A673 (cell line): ENCODE results near the gene HEBP2. TPM values are rescaled to one million over a fixed set of nuclear protein-coding genes. Genes with fewer than 3 reads are reported as not detected.

Experiments
- BruUV-seq: library from RNA; stranded (reverse); fragments of 400-500 nt; replicated peaks from 2 replicates; lab custom pipeline; 2021; lab: Mats Ljungman, UMichigan
- CTCF ChIA-PET: fragments of 300-600 bp; sonication (Branson Sonifier 250); formaldehyde crosslinking; loops from one replicate; lab custom pipeline; 2022; ENCODE audit warnings: antibody characterized with exemption; lab: Charles Lee
- POLR2A ChIA-PET: fragments of 300-600 bp; sonication (Branson Sonifier 250); formaldehyde crosslinking; loops from one replicate; lab custom pipeline; 2022; ENCODE audit warnings: antibody characterized with exemption; ENCODE audit not compliant: low non-redundant PET; lab: Charles Lee
- DNase-seq: peaks from one replicate; pipeline ENCODE4 v3.0.0-alpha.2; 2015; ENCODE audit warnings: low spot score
- H3K27ac ChIP-seq: fragments of 200-600 bp; sonication (generic); 2 replicates; pipeline ENCODE4 v1.5.1; 2016; ENCODE audit warnings: mixed run types, low read depth, mild to moderate bottlenecking, mixed read lengths, antibody characterized with exemption, low read length; ENCODE audit not compliant: poor library complexity, severe bottlenecking
- H3K27me3 ChIP-seq: fragments of 200-600 bp; sonication (generic); replicated peaks from 2 replicates; pipeline ENCODE4 v1.6.1; 2017; ENCODE audit warnings: mixed run types, low read depth, mild to moderate bottlenecking, mixed read lengths, antibody characterized with exemption, low read length; ENCODE audit not compliant: insufficient read depth, poor library complexity
- H3K36me3 ChIP-seq: fragments of 200-600 bp; sonication (generic); 2 replicates; pipeline ENCODE4 v1.6.1; 2016; ENCODE audit warnings: mixed run types, mild to moderate bottlenecking, mixed read lengths, antibody characterized with exemption, low read length; ENCODE audit not compliant: insufficient read depth, poor library complexity, severe bottlenecking
- H3K4me1 ChIP-seq: fragments of 200-600 bp; sonication (generic); 2 replicates; pipeline ENCODE4 v1.6.1; 2017; ENCODE audit warnings: mixed run types, mild to moderate bottlenecking, mixed read lengths, antibody characterized with exemption, low read length; ENCODE audit not compliant: insufficient read depth, poor library complexity, severe bottlenecking
- H3K4me3 ChIP-seq: fragments of 200-600 bp; sonication (generic); 2 replicates; pipeline ENCODE4 v1.5.1; 2016; ENCODE audit warnings: low read depth, mixed run types, mild to moderate bottlenecking, mixed read lengths, low read length; ENCODE audit not compliant: poor library complexity, severe bottlenecking
- H3K9me3 ChIP-seq: fragments of 200-600 bp; sonication (generic); 2 replicates; pipeline ENCODE4 v1.6.1; 2016; ENCODE audit warnings: mixed run types, low read depth, mild to moderate bottlenecking, mixed read lengths, antibody characterized with exemption, low read length; ENCODE audit not compliant: poor library complexity, severe bottlenecking
- CTCF ChIP-seq: fragments of 300-800, 200-600 bp; sonication (generic); conservative IDR thresholded peaks from 2 replicates; pipeline ENCODE4 v1.5.1; 2017; ENCODE audit warnings: low read depth, mild to moderate bottlenecking, antibody characterized with exemption, low read length, moderate library complexity, mixed read lengths
- EZH2 ChIP-seq: fragments of 200-600 bp; sonication (generic); IDR thresholded peaks from 2 replicates; pipeline ENCODE4 v1.6.1; 2017; ENCODE audit warnings: borderline replicate concordance, low read depth, mild to moderate bottlenecking, mixed read lengths, antibody characterized with exemption, low read length; ENCODE audit not compliant: poor library complexity, severe bottlenecking
- intact Hi-C: fragments of 100-400 bp; cut with micrococcal nuclease; formaldehyde crosslinking; loops from one replicate; pipeline ENCODE4 v1.10.0; 2022; ENCODE audit not compliant: unreplicated experiment
- total RNA-seq: library from RNA; stranded (reverse); gene quantifications from 2 replicates; pipeline ENCODE4 v1.2.3, GENCODE V29; 2021

The HEBP2 gene
- total RNA-seq, 1 experiment from 2014 or later, result 8.7 TPM

DNA sequence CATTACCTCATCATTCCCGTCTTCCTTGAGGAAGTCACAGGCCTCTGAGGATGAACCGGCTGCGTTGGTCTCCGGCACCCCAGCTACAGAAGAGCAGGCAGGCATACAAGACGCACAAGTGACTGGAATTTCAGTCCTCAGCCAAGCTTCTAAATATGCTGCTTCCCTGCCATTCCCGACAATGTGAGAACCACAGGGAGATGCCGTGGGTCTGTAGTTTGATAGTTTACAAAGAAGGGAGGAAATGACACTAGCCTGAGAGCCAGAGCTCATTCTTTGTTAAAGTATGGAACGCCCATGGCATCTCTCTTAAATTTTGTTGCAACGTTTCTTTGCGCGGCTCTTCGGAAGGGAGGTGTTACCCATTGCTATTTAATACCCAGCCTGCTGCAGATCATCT is 25.7 kb downstream of the HEBP2 start:
- Histone ChIP-seq H3K4me1 (no peaks in the 10 kb centered on the region), H3K9me3 (no peaks in the 10 kb centered on the region), H3K27ac (no peak overlapping the region), H3K27me3 (no peaks in the 10 kb centered on the region), H3K4me3 (no peak overlapping the region), H3K36me3 (no peaks in the 10 kb centered on the region)
- intact Hi-C loops, result loop anchor here (1.0 to 2.0 kb wide), 4 partner anchors 79 to 337 kb away; no protein-coding TSS in a partner anchor
- ChIA-PET CTCF (interaction anchor here (0.8 to 0.9 kb wide), 2 partner anchors 74 to 79 kb away, joined by 3 read pairs; no protein-coding TSS in a partner anchor), POLR2A (no interaction called here)
- BruUV-seq, result no TSS peak
- TF ChIP-seq CTCF, result no peak
- DNase-seq, result no peak

GRCh38 chr6:138430361-138431145 is 26.5 kb downstream of the HEBP2 start:
- H3K36me3 ChIP-seq, result no peaks in the 10 kb centered on the region
- no peaks in the 10 kb centered on the region for H3K9me3 ChIP-seq
- H3K27me3 ChIP-seq, result no peaks in the 10 kb centered on the region
- TF ChIP-seq EZH2, result no peak
- no peak for TF ChIP-seq CTCF
- no peak overlapping the region for H3K27ac ChIP-seq
- H3K4me3 ChIP-seq, result no peak overlapping the region
- no peaks in the 10 kb centered on the region for H3K4me1 ChIP-seq
- POLR2A ChIA-PET, result no interaction called here
- DNase-seq, result no peak
- CTCF ChIA-PET, result no interaction called here
- intact Hi-C loops, result no loop called here
- BruUV-seq, result no TSS peak

- no TSS peak for BruUV-seq
- Histone ChIP-seq H3K9me3 (no peaks in the 10 kb centered on the region), H3K36me3 (no peaks in the 10 kb centered on the region), H3K27me3 (no peaks in the 10 kb centered on the region), H3K4me1 (no peaks in the 10 kb centered on the region), H3K4me3 (no peak overlapping the region), H3K27ac (no peak overlapping the region)
- intact Hi-C loops, result no loop called here
- ChIA-PET POLR2A (no interaction called here), CTCF (no interaction called here)
- TF ChIP-seq EZH2, result no peak
- no peak for TF ChIP-seq CTCF
- no peak for DNase-seq
Observed at GRCh38 chr6:138431256-138432062, 27.4 kb downstream of the HEBP2 start.
